Measurements from ENCODE around the gene MRNIP. TPM values are rescaled to one million over a fixed set of nuclear protein-coding genes. Genes with fewer than 3 reads are reported as not detected.

MRNIP gene
- total and polyA plus RNA-seq, 2 of the 4 experiments (the other 2 are of a cell fraction) = 6.6 to 24.7 TPM

- intact Hi-C loops (cut with micrococcal nuclease) = loop anchor here (5.0 kb wide), 1 partner anchor 106 kb away; the partner anchor contains the start of gene TBC1D9B
These were observed 57.1 kb downstream of the MRNIP start for GRCh38 chr5:179801304-179802206.

More at GRCh38 chr5:179801304-179802206, 57.1 kb downstream of the MRNIP start:
- H2AFZ ChIP-seq (replicated peaks; ENCODE audit: low read length, poor library complexity) = peak overlapping the region; percentile 37
- peaks cover 22% of the 10 kb centered on the region for H3K4me1 ChIP-seq (ENCODE audit: control insufficient read depth, insufficient read depth, low read length)
- H3K23ac ChIP-seq (ENCODE audit: low read depth, low read length) = no peak overlapping the region
- H4K20me1 ChIP-seq (ENCODE audit: insufficient read depth, low read length) = peaks cover 52% of the 10 kb centered on the region
- no peak overlapping the region for H3K4me3 ChIP-seq (ENCODE audit: insufficient read depth, low read depth, low read length)
- no peak overlapping the region for H2AK5ac ChIP-seq (ENCODE audit: low read depth, low read length)
- WGBS, 2 experiments (ENCODE audit: extremely low coverage in 2 of 2, insufficient read length in 1 of 2) = 64% methylated on average over 32 of the region's 67 CpGs; no CpG with 5 or more reads in 1 of the 2 experiments
- H2AK9ac ChIP-seq (replicated peaks; ENCODE audit: low read depth, low read length, poor library complexity) = peak overlapping the region; percentile 22
- 0 out of 2 replicates have a peak, but pooled peaks cover 2% of the 10 kb centered on the region for H3K9me1 ChIP-seq (ENCODE audit: insufficient read depth, low read length)
- no peak overlapping the region for H3K18ac ChIP-seq (ENCODE audit: low read depth, low read length)
- H3K79me1 ChIP-seq (ENCODE audit: low read depth in 1 of 2, low read length in 2 of 2) = peaks cover 26 to 56% of the 10 kb centered on the region in 2 experiments
- no peak overlapping the region for H2BK120ac ChIP-seq (ENCODE audit: low read depth, low read length)
- H3K27ac ChIP-seq (ENCODE audit: insufficient read depth, low read length) = no peak overlapping the region
- H3K9ac ChIP-seq (ENCODE audit: low read depth, low read length) = no peak overlapping the region
- H4K91ac ChIP-seq (ENCODE audit: insufficient read depth, low read depth, low read length) = no peak overlapping the region
- POLR2A ChIA-PET (ENCODE audit: unreplicated experiment) = no interaction called here
- ATAC-seq (ENCODE audit: low read depth) (no peak), DNase-seq (peak; percentile 48)
- H2BK15ac ChIP-seq (ENCODE audit: low read depth, low read length) = no peak overlapping the region
- no peak overlapping the region for H2BK20ac ChIP-seq (ENCODE audit: low read depth, low read length)
- H4K8ac ChIP-seq (ENCODE audit: low read depth in 2 of 2, low read length in 2 of 2) = no peak overlapping the region
- CTCF ChIA-PET = interaction anchor here (0.6 kb wide), 1 partner anchor 207 kb away, joined by 4 read pairs; no protein-coding TSS in a partner anchor
- H4K5ac ChIP-seq (ENCODE audit: low read depth, low read length) = no peak overlapping the region
- TF ChIP-seq RAD21 (IDR thresholded peaks at IDR 0.05; ENCODE audit: low read length) (peak; percentile 67), CEBPB (IDR thresholded peaks at IDR 0.05; ENCODE audit: low read depth, low read length) (no peak), CTCF (conservative IDR thresholded peaks at IDR 0.05; ENCODE audit: low read depth, low read length) (peak; percentile 59), FOS (IDR thresholded peaks at IDR 0.05; ENCODE audit: low read depth, low read length) (no peak), SMC3 (IDR thresholded peaks at IDR 0.05; ENCODE audit: low read depth, low read length) (peak; percentile 50), MAFK (IDR thresholded peaks at IDR 0.05; ENCODE audit: low read depth, low read length) (no peak), NFE2L2 (IDR thresholded peaks at IDR 0.05; ENCODE audit: low read depth, low read length) (no peak), RFX5 (IDR thresholded peaks at IDR 0.05; ENCODE audit: low read depth, low read length) (no peak)
- no peak overlapping the region for H2BK5ac ChIP-seq (ENCODE audit: low read depth, low read length, poor library complexity, severe bottlenecking)
- peaks cover 53% of the 10 kb centered on the region for H3K36me3 ChIP-seq (ENCODE audit: control insufficient read depth, insufficient read depth, low read length)
- no peaks in the 10 kb centered on the region for H3K9me3 ChIP-seq (ENCODE audit: control insufficient read depth, insufficient read depth, low read length)
- H3K4ac ChIP-seq (ENCODE audit: low read depth, low read length) = no peak overlapping the region
- no peak overlapping the region for H3K4me2 ChIP-seq (ENCODE audit: low read depth, low read length)
- H3K14ac ChIP-seq (replicated peaks; ENCODE audit: low read depth, low read length) = no peak overlapping the region
- BruUV-seq (replicated peaks) = no TSS peak
- dilution Hi-C loops (cut with HindIII; ENCODE audit: low sequenced_read_pairs, unreplicated experiment) (no loop called here), in situ Hi-C loops (cut with MboI; ENCODE audit: low sequenced_read_pairs) (no loop called here)
- H3K27me3 ChIP-seq (ENCODE audit: control insufficient read depth, insufficient read depth, low read length) = no peaks in the 10 kb centered on the region
- H3K56ac ChIP-seq (ENCODE audit: extremely low read depth, insufficient read depth, low read length) = no peak overlapping the region

Measured in IMR-90 (cell line).